Neural progenitor cell (in vitro differentiated cells): ENCODE data around the gene TAS2R3. TPM values are rescaled to one million over a fixed set of nuclear protein-coding genes. Genes with fewer than 3 reads are reported as not detected.

Experiments used
- DNase-seq: peaks from one replicate; pipeline ENCODE4 v3.0.0-alpha.2; 2016; ENCODE audit warnings: low spot score
- H2AFZ ChIP-seq: fragments of 200-600 bp; sonication (generic); replicated peaks from 2 replicates; pipeline ENCODE4 v1.6.1; 2016; ENCODE audit warnings: antibody characterized with exemption
- H3F3A ChIP-seq: fragments of 200-600 bp; sonication (generic); 2 replicates; pipeline ENCODE4 v1.6.1; 2016; ENCODE audit warnings: antibody characterized with exemption, low read depth
- H3K27ac ChIP-seq: fragments of 200-600 bp; sonication (generic); 2 replicates; pipeline ENCODE4 v1.5.1; 2016; ENCODE audit warnings: mild to moderate bottlenecking
- H3K27me3 ChIP-seq: fragments of 200-600 bp; sonication (generic); 2 replicates; pipeline ENCODE4 v1.6.1; 2016; ENCODE audit warnings: mild to moderate bottlenecking, moderate library complexity
- H3K36me3 ChIP-seq: fragments of 200-600 bp; sonication (generic); 2 replicates; pipeline ENCODE4 v1.5.1; 2016
- H3K4me1 ChIP-seq: fragments of 200-600 bp; sonication (generic); 2 replicates; pipeline ENCODE4 v1.6.1; 2016; ENCODE audit warnings: mixed run types
- H3K4me2 ChIP-seq: fragments of 200-600 bp; sonication (generic); 2 replicates; pipeline ENCODE4 v1.6.1; 2016
- H3K4me3 ChIP-seq: fragments of 200-600 bp; sonication (generic); 2 replicates; pipeline ENCODE4 v1.5.1; 2016
- H3K79me2 ChIP-seq: fragments of 200-600 bp; sonication (generic); 2 replicates; pipeline ENCODE4 v1.6.1; 2016; ENCODE audit warnings: low read depth
- H3K9ac ChIP-seq: fragments of 200-600 bp; sonication (generic); 2 replicates; pipeline ENCODE4 v1.6.1; 2016
- H3K9me3 ChIP-seq: fragments of 200-600 bp; sonication (generic); 2 replicates; pipeline ENCODE4 v1.5.1; 2016; ENCODE audit warnings: low read depth
- H4K20me1 ChIP-seq: fragments of 200-600 bp; sonication (generic); 2 replicates; pipeline ENCODE4 v1.6.1; 2016; ENCODE audit warnings: low read depth
- H3K27ac Mint-ChIP-seq: 3 replicates; pipeline ENCODE4 v1.8.0; 2021; ENCODE audit warnings: mixed read lengths
- H3K27me3 Mint-ChIP-seq: 2 replicates; pipeline ENCODE4 v1.8.0; 2022; ENCODE audit warnings: low read depth, mild to moderate bottlenecking, inconsistent platforms, moderate library complexity, mixed read lengths; ENCODE audit not compliant: insufficient read depth
- H3K36me3 Mint-ChIP-seq: 3 replicates; pipeline ENCODE4 v1.8.0; 2021; ENCODE audit warnings: mixed read lengths
- H3K4me1 Mint-ChIP-seq: 3 replicates; pipeline ENCODE4 v1.8.0; 2021; ENCODE audit warnings: mixed read lengths
- H3K4me3 Mint-ChIP-seq: 3 replicates; pipeline ENCODE4 v1.8.0; 2021; ENCODE audit warnings: mild to moderate bottlenecking, moderate library complexity, mixed read lengths
- H3K9me3 Mint-ChIP-seq: 3 replicates; pipeline ENCODE4 v1.8.0; 2020; ENCODE audit warnings: mixed read lengths
- CTCF ChIP-seq: fragments of 200-600 bp; sonication (generic); IDR thresholded peaks from 2 replicates; pipeline ENCODE4 v1.5.1; 2017; ENCODE audit warnings: antibody characterized with exemption, mild to moderate bottlenecking
- EZH2 ChIP-seq: fragments of 200-600 bp; sonication (generic); IDR thresholded peaks from 2 replicates; pipeline ENCODE4 v1.6.1; 2017; ENCODE audit warnings: antibody characterized with exemption, mild to moderate bottlenecking, moderate library complexity
- EZH2phosphoT487 ChIP-seq: fragments of 200-600 bp; sonication (generic); IDR thresholded peaks from 2 replicates; pipeline ENCODE4 v1.6.1; 2017; ENCODE audit warnings: antibody characterized with exemption
- total RNA-seq: library from RNA; depleted of rRNA; stranded (reverse); fragments of >200 nt; gene quantifications from 2 replicates; pipeline ENCODE4 v1.2.3, GENCODE V29; 2015; ENCODE audit warnings: low replicate concordance

TAS2R3 gene
- total RNA-seq, 1 donor from 2014 or later = 2.2 TPM

DNA sequence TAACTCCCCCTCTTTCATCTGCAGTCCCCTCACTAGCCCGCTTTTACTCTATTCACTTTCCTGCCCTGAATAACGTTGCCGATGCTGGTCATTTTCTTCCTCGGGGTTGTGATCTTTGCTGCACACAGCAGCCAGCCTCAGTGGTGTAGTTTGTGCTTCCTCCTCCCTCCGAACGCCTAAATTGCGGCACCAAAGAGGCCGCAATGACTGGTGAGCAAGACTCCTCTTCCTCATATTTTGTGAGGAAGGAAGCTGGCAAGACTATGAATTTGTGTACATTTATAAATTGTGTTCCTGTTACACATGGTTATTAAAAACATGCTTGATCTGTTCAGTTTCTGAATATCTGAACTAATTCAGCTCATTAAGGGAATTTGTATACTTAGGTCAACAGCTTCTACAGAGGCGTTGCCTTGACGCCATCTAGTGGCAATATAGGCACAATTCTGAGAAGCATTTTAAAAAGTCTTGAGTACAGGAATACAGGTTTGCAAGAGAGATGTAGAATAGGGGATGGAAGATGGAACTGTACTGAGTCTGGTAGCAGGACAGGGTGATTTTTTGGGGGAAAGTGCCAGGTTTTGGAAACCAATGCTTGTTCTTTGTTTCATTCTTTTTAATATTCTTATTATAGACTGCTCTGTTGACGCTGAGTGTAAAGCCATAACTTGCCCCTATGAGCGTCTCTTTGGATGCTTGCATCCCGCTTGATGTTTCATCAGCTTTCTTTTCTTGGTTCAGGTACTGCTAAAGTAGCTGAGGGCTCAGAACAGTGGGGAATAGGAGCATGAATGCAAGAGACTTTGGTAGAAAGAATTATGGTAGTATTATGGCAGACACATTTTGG, 22.0 kb downstream of the TAS2R3 start:
- no peak overlapping the region for H3K27ac Mint-ChIP-seq
- Histone ChIP-seq H2AFZ (no peak overlapping the region), H3K9me3 (no peaks in the 10 kb centered on the region), H4K20me1 (no peaks in the 10 kb centered on the region), H3K79me2 (no peaks in the 10 kb centered on the region), H3K27me3 (no peaks in the 10 kb centered on the region), H3K9ac (no peak overlapping the region), H3K4me1 (no peaks in the 10 kb centered on the region), H3K4me2 (no peak overlapping the region), H3K36me3 (no peaks in the 10 kb centered on the region), H3K4me3 (no peak overlapping the region), H3F3A (no peaks in the 10 kb centered on the region), H3K27ac (no peak overlapping the region)
- TF ChIP-seq EZH2 (no peak), CTCF (peak; percentile 90), EZH2phosphoT487 (no peak)
- H3K9me3 Mint-ChIP-seq = no peaks in the 10 kb centered on the region
- H3K36me3 Mint-ChIP-seq = peaks cover under 1% of the 10 kb centered on the region
- H3K4me3 Mint-ChIP-seq = no peak overlapping the region
- H3K4me1 Mint-ChIP-seq = no peaks in the 10 kb centered on the region
- no peaks in the 10 kb centered on the region for H3K27me3 Mint-ChIP-seq
- DNase-seq = peak; percentile 62

GRCh38 chr7:141788296-141788695, 24.4 kb downstream of the TAS2R3 start:
- Mint-ChIP-seq H3K27me3 (no peaks in the 10 kb centered on the region), H3K4me3 (no peak overlapping the region), H3K27ac (no peak overlapping the region), H3K4me1 (no peaks in the 10 kb centered on the region), H3K9me3 (no peaks in the 10 kb centered on the region), H3K36me3 (peaks cover 4% of the 10 kb centered on the region)
- no peaks in the 10 kb centered on the region for H3F3A ChIP-seq
- no peak overlapping the region for H2AFZ ChIP-seq
- H3K9me3 ChIP-seq = no peaks in the 10 kb centered on the region
- no peaks in the 10 kb centered on the region for H3K79me2 ChIP-seq
- TF ChIP-seq EZH2phosphoT487 (no peak), EZH2 (no peak), CTCF (no peak)
- no peak for DNase-seq
- no peak overlapping the region for H3K4me2 ChIP-seq
- H3K9ac ChIP-seq = no peak overlapping the region
- no peaks in the 10 kb centered on the region for H4K20me1 ChIP-seq
- H3K27me3 ChIP-seq = no peaks in the 10 kb centered on the region
- no peaks in the 10 kb centered on the region for H3K4me1 ChIP-seq
- H3K4me3 ChIP-seq = no peak overlapping the region
- H3K36me3 ChIP-seq = no peaks in the 10 kb centered on the region
- H3K27ac ChIP-seq = no peak overlapping the region

DNA sequence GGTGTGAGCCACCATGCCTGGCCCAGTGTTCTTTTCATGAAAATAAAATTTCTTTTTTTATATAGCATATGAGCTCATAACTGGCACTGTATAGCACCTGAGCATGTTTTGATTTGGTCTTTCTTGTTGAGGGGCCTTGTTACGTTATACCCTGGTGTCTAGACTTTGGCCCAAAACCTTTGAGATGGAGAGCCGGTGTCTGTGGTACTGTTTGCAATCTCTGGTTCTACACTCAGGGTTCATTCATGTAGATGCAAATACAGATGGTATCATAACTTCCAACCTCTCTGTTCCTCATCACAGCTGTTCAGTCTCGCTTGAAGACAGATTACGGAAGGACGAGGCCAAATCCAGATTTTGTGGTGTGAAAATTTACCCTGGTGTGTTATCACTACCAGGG, 26.0 kb downstream of the TAS2R3 start, which contains the start of gene TAS2R5:
TAS2R5 (plus strand) TSS at position 301 of the 400 bp plus-strand sequence. CDS start 145 bp downstream, outside the sequence.
- H3K27ac ChIP-seq = no peak within 1 kb of the TSS
- Mint-ChIP-seq H3K27ac (no peak within 1 kb of the TSS), H3K9me3 (no peaks in the 10 kb centered on the region), H3K27me3 (no peaks in the 10 kb centered on the region), H3K4me3 (no peak within 1 kb of the TSS), H3K4me1 (no peaks in the 10 kb centered on the region), H3K36me3 (peaks cover 4% of the 10 kb centered on the region)
- TF ChIP-seq EZH2 (no peak), EZH2phosphoT487 (no peak), CTCF (no peak)
- no peaks in the 10 kb centered on the region for H3K9me3 ChIP-seq
- H3K4me3 ChIP-seq = no peak within 1 kb of the TSS
- H3K27me3 ChIP-seq = no peaks in the 10 kb centered on the region
- no peaks in the 10 kb centered on the region for H3K4me1 ChIP-seq
- no peak within 1 kb of the TSS for H2AFZ ChIP-seq
- no peak within 1 kb of the TSS for H3K4me2 ChIP-seq
- no peaks in the 10 kb centered on the region for H3F3A ChIP-seq
- H3K9ac ChIP-seq = no peak within 1 kb of the TSS
- H4K20me1 ChIP-seq = no peaks in the 10 kb centered on the region
- no peaks in the 10 kb centered on the region for H3K79me2 ChIP-seq
- no peak for DNase-seq
- H3K36me3 ChIP-seq = no peaks in the 10 kb centered on the region
